Choroid plexus epithelial cell (primary cell): ENCODE data around the gene BCAT1.

Source experiments
- DNase-seq: peaks from one replicate; pipeline ENCODE4 v3.0.0-alpha.2; 2010; ENCODE audit warnings: low read depth
- H3K4me3 ChIP-seq: 2 replicates; pipeline ENCODE4 v1.5.1; 2011; ENCODE audit warnings: low read depth, mild to moderate bottlenecking, control low read depth, low read length, moderate library complexity
- CTCF ChIP-seq: conservative IDR thresholded peaks from 2 replicates; pipeline ENCODE4 v1.5.1; 2011; ENCODE audit warnings: low read depth, mild to moderate bottlenecking, control low read depth, inconsistent platforms, low read length, moderate library complexity

BCAT1 gene

GRCh38 chr12:24899503-24900075 is 49.3 kb downstream of the BCAT1 start:
- DNase-seq = no peak
- TF ChIP-seq CTCF = no peak
- H3K4me3 ChIP-seq = no peak overlapping the region

GRCh38 chr12:24898606-24899005 is 50.3 kb downstream of the BCAT1 start:
- H3K4me3 ChIP-seq = no peak overlapping the region
- no peak for TF ChIP-seq CTCF
- peak; percentile 49 for DNase-seq

GRCh38 chr12:24898185-24898584 is 50.7 kb downstream of the BCAT1 start:
- DNase-seq = peak; percentile 62
- TF ChIP-seq CTCF = no peak
- H3K4me3 ChIP-seq = no peak overlapping the region

GRCh38 chr12:24896171-24896570 is 52.7 kb downstream of the BCAT1 start:
- DNase-seq = no peak
- no peak for TF ChIP-seq CTCF
- no peak overlapping the region for H3K4me3 ChIP-seq

- H3K4me3 ChIP-seq = no peak overlapping the region
- DNase-seq = no peak
- no peak for TF ChIP-seq CTCF
Observed at GRCh38 chr12:24895612-24896011, 53.3 kb downstream of the BCAT1 start.

- H3K4me3 ChIP-seq = no peak overlapping the region
- no peak for TF ChIP-seq CTCF
- DNase-seq = no peak
Observed at GRCh38 chr12:24894879-24895278, 54.0 kb downstream of the BCAT1 start.

GRCh38 chr12:24890048-24890803 is 58.7 kb downstream of the BCAT1 start:
- TF ChIP-seq CTCF = no peak
- DNase-seq = no peak
- no peak overlapping the region for H3K4me3 ChIP-seq
